Stimulated activated CD4-positive, alpha-beta T cell treated with anti-CD3 and anti-CD28 coated beads, Interleukin-1b, Interleukin-23, amount 100 ng/mL, for 1 hour (primary cell): ENCODE data around the gene CLPSL1.

ENCODE experiments used
- DNase-seq, 2 donors: peaks; one replicate each; pipeline ENCODE4 v3.0.0-alpha.2; 2020; ENCODE audit warnings: low read depth in 2 of 2

The CLPSL1 gene

DNA sequence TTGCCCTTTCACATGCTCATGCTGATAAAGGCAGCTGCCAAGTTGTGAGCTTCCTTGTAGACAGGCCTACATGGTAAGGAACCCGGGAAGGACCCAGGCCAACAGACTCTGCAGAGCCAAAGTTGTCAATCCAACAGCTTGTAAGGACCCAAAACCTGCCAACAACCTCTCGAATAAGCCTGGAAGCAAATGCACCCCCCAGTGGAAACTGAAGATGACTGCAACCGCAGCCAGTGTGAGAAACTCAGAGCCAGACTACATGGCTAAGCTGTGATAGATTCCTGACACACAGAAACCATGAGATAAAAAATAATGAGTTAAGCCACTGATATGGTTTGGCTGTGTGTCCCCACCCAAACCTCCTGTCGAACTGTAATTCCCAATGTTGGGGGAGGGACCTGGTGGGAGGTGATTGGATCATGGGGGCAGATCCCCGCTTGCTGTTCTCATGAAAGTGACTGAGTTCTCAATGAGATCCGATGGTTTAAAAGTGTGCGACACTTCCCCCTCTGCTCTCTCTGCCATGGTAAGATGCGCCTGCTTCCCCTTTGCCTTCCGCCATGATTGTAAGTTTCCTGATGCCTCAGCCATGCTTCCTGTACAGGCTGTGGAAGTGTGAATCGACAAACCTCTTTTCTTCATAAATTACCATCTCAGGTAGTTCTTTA, 23.2 kb upstream of the CLPSL1 start:
- no peak for DNase-seq

DNA sequence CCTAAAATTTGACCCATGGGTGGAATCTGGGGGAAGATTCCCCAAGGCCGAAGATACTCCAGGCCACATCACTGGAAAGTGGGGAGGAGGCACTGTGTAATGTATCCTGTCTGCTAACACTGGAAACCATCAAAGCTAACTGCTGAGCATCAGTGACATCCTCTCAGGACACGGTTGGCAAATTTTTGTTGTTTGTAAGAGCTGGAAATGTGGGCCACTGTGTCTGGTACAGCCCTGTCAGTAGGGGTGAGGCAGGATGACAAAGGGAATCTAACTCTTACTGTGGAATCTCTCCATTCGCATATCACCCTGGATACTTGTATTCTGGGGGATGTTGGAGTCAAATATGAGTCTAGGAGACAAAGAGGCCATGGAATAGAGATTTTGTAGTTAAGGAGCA, 21.4 kb upstream of the CLPSL1 start:
- DNase-seq: no peak

DNA sequence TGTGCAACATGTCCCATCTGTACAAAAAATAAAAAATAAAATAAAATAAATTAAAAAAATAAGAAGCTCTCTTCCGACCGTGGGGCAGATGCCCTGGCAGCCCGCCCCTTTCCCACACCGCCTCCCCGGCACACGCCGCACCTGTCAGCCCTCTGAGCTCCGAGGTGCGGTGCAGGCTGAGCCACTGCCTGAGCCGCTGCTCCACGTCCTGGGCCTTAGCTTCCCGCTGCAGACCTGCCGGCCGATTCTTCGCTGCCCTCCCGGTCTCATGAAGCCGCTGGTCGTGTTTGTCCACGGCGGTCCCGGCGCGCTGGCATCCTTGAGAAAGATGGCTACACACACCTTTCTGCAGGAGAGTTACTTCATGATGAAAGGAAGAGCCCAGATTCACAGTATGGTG, 15.1 kb upstream of the CLPSL1 start:
- DNase-seq: no peak

DNA sequence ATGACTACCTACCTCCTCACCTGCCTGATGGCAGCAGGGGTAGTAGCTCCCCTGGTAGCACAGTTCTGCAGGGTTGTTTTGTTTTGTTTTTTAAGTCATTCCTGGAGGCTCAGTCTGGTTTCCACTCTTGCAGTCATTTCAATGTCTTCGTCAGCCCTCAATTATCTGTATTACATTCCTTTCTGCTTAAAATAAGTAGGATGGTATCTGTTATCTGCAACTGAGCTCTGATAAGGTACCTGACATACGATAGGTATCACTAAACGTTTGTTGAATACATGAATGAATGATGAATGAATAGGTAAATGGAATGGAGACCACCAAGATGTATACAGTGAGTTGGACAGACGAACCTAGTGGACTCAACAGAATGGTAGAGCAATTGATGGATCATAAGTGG, 11.6 kb upstream of the CLPSL1 start:
- no peak for DNase-seq

DNA sequence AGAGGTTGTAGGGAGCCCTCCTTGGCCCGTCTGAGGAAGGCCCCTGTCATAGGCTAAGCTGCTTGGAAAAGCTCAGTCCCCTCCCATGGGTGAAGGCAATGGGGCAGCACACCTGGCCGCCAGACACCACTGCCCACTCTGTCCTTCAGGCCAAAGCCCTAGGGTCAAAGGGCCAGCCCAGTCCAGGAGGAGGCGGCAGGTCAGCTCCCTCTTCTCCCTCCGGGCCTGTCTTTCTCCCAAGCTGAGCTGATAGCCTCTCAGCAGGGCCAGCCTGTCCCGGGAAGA, 9.5 kb upstream of the CLPSL1 start:
- no peak for DNase-seq

DNA sequence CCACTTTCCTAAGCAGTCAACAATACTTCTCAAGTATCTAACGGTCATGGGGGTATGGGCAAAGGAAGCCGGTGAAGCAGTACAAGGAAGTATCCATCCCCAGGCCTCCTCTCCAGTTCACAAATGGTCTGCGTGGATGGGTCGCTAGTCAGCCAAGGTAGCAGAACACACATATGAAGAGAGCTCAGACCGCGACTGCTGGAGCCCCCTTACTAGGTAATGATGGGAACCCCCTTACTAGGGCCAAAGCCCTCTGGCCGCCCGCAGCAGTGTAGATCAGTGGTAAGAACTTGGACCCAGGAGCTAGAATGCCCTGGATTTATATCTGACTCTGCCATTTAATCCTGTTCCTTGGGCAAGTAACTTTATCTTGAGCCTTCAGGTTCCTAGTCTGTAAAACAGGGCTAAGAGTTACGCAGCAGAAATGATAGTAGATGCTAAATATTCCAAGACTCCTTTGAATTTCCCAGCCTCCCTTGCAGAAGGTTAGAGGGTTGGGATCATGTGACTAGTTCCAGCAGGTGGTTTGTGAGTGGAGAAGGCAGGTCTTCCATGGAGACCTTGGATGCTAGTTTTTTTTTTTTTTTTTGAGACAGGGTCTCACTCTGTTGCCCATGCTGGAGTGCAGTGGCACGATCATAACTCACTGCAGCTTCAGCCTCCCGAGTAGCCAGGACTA, 6.6 kb upstream of the CLPSL1 start:
- no peak for DNase-seq

DNA sequence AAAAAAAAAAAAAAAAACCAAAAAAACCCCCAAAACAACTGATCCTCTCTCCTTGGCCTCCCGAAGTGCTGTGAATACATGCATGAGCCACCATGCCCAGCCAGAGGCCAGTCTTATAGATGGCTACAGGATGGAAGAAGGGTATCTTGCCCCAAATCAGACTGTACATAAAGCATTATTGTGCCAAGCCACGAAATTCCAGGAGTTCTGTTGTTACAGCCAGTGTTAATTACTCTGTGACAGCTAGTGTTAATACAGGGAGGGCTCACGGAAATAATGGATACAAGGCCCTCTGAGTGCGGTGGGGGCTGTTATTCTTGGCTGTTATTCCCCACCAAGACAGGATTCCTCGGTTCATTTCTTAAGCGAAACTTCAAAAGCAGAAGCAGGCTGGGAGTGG, 5.8 kb upstream of the CLPSL1 start:
- DNase-seq: no peak

DNA sequence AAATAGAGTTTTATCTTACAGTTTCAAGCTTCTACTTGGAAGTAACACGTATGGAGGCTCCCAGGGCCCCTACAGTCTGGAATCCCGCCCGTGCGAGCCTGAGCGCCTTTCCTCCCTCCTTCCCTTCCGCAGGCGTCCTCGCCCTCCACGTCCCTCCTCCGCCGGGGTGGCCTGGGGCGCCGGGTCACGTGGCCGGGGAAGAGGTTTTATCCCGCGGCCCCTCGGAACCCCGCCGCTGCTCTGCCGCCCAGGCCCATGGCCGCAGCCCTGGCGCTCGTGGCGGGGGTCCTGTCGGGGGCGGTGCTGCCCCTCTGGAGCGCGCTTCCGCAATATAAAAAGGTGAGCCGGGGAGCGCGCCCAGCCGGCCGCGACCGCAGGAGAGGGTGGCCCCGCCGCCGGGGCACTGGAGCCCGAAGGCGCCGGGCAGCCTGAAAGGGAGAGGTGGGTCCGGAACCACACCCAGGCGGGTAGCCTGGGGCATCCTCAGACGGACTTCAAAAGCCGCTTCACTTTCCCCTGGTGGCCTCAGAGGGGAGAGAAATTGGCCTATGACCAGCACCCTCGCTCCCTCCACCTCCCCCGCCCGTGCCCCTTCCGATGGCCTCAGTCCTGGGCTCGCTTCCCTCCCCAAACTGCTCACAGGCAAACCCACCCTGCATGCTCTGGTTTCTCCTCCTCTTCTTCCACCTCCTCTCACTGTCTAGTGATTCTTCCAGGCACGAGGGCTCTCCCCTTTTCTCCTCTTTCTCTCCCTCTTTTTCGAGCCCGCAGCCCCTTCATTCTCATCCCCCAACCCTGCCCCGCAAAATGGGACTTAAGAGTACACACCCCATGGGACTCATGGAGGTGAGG, 4.2 kb upstream of the CLPSL1 start, which contains the start of gene CLPSL2:
TSS of gene CLPSL2 (plus strand) at position 235 of the 852 bp plus-strand sequence. CDS start at position 256, 21 bp downstream.
- no peak for DNase-seq

DNA sequence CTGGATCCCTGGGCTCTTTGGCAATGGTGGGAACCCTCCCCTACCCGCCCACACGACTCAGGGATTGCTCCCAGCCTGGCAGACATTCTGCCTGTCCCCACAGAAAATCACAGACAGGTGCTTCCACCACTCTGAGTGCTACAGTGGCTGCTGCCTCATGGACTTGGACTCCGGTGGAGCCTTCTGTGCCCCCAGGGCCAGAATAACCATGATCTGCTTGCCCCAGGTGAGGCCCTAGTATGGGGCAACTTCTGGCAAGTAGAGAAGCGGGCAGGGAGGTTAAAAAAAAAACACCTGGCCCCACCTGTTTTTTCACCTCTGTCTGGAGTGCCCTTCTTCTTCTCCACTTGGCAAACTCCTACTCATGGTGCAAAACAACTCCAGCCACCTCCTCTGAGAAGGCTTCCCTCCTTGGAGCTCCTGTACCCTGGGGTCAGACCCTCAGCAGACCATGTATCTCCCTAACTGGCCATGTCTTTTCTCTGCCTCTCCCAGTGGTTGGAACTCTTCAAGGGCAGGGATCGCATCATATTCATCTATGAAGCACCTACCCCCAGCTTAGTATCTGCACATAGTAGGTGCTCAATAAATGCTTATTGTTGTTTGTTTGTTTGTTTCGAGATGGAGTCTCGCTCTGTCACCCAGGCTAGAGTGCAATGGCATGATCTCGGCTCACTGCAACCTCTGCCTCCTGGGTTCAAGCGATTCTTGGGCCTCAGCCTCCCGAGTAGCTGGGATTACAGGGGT, 3.3 kb upstream of the CLPSL1 start:
- DNase-seq: no peak

DNA sequence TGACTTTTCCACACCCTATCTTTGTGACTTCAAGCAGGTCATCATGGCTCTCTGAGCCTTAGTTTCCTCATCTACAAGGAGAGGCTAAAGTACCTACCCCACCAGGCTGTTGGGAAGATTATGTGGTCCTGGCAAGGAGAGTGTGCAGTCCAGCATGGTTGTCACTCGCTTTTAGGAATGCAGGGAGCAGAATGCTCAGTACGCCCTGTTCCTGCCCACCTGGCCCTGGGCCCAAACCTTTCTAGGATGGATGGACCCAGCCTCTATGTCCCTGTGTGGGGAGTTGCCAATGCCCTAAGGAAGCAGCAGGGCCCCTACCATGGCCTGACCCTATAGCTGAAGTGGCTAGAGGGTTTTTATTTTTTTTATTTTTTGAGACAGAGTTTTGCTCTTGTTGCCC, 2.4 kb upstream of the CLPSL1 start:
- no peak for DNase-seq

DNA sequence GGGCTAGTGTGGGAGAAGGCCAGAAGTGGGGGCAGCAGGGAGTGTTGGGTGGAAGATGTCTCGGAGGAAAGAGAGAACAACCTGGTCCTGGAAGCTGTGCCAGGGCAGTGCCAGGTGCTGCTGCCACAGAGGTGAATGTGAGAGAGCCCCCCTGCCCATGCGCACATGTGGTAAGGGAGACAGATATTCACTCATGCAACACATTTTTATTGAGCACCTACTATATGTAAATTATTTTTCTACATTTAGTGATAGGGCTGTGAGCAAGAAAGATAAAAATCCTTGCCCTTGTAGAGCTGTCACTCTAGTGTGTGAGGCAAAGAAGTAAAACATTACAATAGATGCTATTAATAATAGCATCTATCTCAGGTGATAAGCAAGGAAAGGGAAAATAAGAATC, 471 bp downstream of the CLPSL1 start:
- DNase-seq: no peak

DNA sequence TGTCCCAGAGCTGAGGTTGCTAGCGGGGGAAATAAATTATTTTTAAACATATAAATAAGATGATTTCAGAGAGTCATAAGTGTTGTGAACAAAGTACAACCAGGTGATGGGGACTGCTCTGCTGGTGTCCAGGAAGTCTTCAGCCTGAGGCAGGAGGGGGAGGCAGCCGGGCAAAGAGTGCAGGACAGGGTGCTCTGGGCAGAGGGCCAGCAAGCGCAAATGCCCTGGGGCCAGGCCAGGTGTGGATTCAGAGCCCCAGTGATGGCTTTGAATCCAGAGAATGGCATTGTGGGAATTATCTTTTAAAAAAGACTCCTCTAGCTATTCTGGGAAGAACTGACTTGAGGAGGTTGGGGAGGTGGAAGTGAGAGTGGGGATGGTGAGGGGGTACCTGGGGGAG, 1.6 kb downstream of the CLPSL1 start:
- no peak for DNase-seq

DNA sequence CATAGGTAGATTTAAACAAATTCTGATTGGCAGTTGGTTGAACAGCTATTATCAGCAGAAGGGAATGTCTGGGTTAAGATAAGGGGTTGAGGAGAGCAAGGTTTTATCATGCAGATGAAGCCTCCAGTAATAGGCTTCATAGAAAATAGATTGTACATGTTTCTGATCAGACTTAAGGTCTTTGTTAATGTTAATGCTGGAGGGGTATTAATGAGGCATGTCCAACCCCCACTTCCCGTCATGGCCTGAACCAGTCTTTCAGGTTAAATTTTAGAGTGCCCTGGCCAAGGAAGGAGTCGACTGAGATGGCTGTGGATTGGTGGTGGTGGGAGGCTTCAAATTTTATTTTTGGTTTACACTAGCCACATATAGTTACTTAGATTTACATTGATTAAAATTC, 3.4 kb downstream of the CLPSL1 start:
- no peak for DNase-seq

DNA sequence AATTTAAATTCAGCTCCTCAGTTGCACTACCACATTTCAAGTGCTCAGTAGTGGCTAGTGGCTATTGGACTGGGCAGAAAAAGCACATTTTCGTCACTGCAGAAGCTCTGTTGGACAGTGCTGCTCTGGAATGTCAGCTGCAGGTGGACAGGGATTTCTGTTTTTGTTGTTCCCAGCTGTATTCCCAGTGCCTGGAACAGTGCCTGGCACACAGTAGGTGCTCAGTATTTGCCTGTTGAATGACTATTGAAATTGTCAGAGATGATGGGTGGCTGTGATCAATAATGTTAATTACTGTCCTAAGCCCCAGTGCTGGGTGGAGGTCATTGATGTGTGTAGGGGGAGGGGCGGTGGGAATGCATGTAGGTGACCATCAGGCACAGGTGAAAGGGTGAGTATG, 5.5 kb downstream of the CLPSL1 start:
- no peak for DNase-seq

DNA sequence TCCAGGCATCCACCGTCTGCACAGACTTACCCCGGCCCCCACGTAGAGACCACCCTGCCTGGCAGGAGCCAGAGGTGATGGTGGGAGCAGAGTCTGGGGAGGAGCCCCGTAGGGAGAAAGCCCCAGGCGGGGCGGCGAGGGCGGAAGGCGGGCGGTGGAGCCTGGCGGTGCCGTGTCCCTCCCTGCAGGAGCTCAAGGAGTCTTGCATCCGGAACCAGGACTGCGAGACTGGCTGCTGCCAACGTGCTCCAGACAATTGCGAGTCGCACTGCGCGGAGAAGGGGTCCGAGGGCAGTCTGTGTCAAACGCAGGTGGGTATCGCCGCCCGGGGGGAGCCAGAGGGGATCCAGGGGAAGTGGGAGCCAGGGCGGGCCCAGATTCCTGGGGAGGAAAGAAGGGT, 6.0 kb downstream of the CLPSL1 start:
- DNase-seq: no peak

DNA sequence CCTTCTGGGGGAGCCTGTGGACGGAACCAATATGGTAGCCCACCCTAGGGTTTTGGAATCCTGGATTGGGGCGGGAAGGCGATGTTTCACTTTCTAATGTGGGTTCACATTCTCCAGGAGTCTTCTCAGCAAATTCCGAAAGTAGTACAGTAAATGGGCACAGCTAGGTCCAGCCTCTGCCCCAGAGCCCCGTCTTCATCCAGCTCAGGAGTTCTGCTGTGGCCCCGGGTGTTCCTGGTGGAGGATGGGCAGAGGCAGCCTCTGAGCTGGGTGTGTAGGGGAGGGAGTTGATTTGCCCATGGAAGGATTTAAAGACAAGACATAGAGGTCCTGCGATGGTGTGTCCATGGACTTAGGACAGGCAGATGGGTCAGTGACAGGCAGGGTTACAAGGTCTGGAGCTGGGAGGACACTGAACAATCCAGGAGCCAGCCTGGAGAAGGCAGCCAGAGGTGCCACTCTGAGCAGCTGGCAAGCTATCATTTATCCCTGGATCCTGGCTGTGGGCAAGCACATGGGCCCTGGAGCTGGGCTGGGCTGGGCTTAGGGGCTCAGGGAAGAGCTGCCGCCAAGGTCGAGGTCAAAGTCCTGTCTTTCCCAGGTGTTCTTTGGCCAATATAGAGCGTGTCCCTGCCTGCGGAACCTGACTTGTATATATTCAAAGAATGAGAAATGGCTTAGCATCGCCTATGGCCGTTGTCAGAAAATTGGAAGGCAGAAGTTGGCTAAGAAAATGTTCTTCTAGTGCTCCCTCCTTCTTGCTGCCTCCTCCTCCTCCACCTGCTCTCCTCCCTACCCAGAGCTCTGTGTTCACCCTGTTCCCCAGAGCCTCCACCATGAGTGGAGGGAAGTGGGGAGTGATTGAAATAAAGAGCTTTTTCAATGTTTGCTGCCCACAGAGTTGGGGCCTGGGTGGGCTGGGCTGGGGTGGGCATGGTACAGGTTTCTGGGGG, 6.7 kb downstream of the CLPSL1 start:
- no peak for DNase-seq

DNA sequence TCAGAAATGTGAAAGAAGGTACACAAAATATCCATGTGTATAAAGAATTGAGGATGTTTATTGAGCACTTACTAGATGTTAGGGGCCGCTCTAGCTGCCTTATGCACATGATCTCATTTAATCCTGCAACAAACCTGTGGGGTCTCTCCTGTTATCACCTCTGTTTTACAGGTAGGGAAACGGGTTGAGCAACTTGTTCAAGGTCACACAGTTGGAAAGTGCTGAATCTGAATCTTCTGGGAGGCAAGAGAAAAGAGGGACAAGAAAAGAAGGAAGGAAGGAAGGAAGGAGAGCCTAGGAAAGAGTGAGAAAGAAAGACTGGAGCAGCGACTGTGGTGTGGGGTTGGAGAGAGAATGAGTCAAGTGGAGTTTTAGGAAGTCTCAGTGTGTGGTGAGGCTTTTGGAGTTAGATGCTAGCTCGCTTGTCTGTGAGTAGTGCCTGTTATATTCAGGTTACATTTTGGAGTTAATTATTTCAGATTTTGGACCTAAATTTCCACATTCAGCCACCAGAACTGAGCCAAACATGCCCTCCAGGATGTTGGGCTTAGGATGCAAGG, 7.7 kb downstream of the CLPSL1 start:
- no peak for DNase-seq

DNA sequence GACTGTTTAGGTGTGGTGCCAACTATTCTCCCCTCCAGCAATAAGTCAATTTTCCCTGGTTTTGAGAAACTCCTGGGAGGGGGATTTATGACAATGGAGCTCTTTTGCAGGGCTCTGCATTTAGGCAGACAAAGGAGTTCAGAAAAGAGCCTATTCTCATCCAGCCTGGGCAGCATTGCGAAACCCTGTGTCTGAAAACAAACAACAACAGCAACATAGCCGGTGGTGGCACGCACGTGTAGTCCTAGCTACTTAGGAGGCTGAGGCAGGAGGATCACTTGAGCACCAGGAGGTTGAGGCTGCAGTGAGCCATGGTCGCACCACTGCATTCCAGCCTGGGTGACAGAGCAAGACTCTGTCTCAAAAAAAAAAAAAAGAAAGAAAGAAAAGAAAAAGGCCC, 9.9 kb downstream of the CLPSL1 start:
- no peak for DNase-seq

DNA sequence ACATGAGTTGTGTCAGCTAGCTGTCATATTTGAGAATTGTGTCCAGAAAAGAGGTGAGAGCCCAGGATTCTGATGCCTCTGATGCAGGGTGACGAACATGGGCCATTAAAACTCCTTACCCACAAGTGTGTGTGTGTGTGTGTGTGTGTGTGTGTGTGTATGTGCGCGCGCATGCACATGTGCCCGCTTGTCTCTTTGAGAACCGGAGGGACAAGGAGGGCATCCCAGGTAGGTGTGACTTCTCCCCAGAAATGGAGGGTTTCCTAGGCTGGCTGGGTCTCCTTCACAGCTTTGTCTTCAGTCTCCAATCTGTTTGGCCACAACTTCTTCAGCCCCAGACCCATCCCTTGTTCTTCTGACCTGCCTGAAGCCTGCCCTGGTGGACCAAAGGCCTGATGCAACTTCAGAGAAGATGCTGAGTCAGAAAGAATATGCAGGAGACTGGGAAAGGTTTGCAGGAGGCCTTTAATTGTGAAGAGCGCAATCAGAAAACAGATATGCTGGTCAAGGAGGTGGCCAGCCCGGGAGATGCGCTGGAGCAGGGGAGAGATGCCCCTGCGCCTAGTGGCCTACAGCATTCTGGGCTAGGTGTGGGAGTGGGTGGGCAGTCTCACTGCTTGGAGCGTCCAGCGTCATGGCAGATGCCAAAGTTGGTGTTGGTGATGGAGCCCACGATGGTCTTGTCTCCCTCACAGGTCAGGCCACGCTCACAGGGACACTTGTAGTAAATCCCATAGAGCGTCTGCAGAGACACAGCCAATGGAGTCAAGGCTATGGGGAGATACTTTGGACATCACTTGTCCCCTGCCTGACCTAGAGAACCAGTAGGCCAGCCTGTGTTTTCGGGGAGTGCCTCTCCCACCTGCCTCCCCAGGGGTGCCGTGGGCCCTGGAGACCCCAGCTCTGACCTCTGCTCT, 14.0 kb downstream of the CLPSL1 start:
- no peak for DNase-seq
